Trophoblast cell (in vitro differentiated cells and primary cell): ENCODE results near the gene HDAC11.

Experiments
- DNase-seq, 2 donors: peaks; one replicate each; pipeline ENCODE4 v3.0.0-alpha.2; 2016
- H2AFZ ChIP-seq: 2 replicates; pipeline ENCODE4 v1.6.1; 2013; ENCODE audit warnings: low read length, moderate library complexity, mild to moderate bottlenecking; ENCODE audit not compliant: insufficient read depth, poor library complexity
- H2AK5ac ChIP-seq: 2 replicates; pipeline ENCODE4 v1.6.1; 2013; ENCODE audit warnings: mild to moderate bottlenecking, low read length
- H2BK120ac ChIP-seq: 2 replicates; pipeline ENCODE4 v1.6.1; 2013; ENCODE audit warnings: low read length, mild to moderate bottlenecking, moderate library complexity; ENCODE audit not compliant: insufficient read depth, poor library complexity
- H2BK12ac ChIP-seq: 2 replicates; pipeline ENCODE4 v1.6.1; 2013; ENCODE audit warnings: mild to moderate bottlenecking, low read length, moderate library complexity
- H2BK5ac ChIP-seq: 2 replicates; pipeline ENCODE4 v1.6.1; 2013; ENCODE audit warnings: low read length, low read depth, moderate library complexity, mild to moderate bottlenecking; ENCODE audit not compliant: poor library complexity
- H3K14ac ChIP-seq: 2 replicates; pipeline ENCODE4 v1.6.1; 2013; ENCODE audit warnings: mild to moderate bottlenecking, low read length
- H3K18ac ChIP-seq: 2 replicates; pipeline ENCODE4 v1.6.1; 2013; ENCODE audit warnings: mild to moderate bottlenecking, low read length
- H3K23ac ChIP-seq: 2 replicates; pipeline ENCODE4 v1.6.1; 2013; ENCODE audit warnings: low read length
- H3K27ac ChIP-seq: 2 replicates; pipeline ENCODE4 v1.5.1; 2013; ENCODE audit warnings: low read depth, mild to moderate bottlenecking, inconsistent platforms, low read length, moderate library complexity
- H3K27me3 ChIP-seq: 2 replicates; pipeline ENCODE4 v1.6.1; 2013; ENCODE audit warnings: inconsistent platforms, mild to moderate bottlenecking, low read length, moderate library complexity; ENCODE audit not compliant: insufficient read depth
- H3K36me3 ChIP-seq, 2 experiments: 1 replicate in 1 of 2; 2 replicates in 1 of 2; pipeline ENCODE4 v1.6.1; 2013; ENCODE audit warnings: low read length in 2 of 2, mild to moderate bottlenecking in 2 of 2, moderate library complexity in 1 of 2; ENCODE audit not compliant: insufficient read depth in 2 of 2, control insufficient read depth in 1 of 2
- H3K4ac ChIP-seq: 2 replicates; pipeline ENCODE4 v1.6.1; 2013; ENCODE audit warnings: low read depth, mild to moderate bottlenecking, low read length, moderate library complexity
- H3K4me1 ChIP-seq, 2 experiments: 1 replicate in 1 of 2; 2 replicates in 1 of 2; pipeline ENCODE4 v1.6.1; 2013; ENCODE audit warnings: low read length in 2 of 2, mild to moderate bottlenecking in 2 of 2, moderate library complexity in 1 of 2; ENCODE audit not compliant: insufficient read depth in 2 of 2, control insufficient read depth in 1 of 2
- H3K4me2 ChIP-seq: 2 replicates; pipeline ENCODE4 v1.6.1; 2013; ENCODE audit warnings: inconsistent platforms, mild to moderate bottlenecking, low read length, moderate library complexity
- H3K4me3 ChIP-seq: 2 replicates; pipeline ENCODE4 v1.5.1; 2013; ENCODE audit warnings: mild to moderate bottlenecking, low read depth, low read length, inconsistent platforms
- H3K79me1 ChIP-seq: one replicate; pipeline ENCODE4 v1.6.1; 2013; ENCODE audit warnings: low read length
- H3K79me2 ChIP-seq: 2 replicates; pipeline ENCODE4 v1.6.1; 2013; ENCODE audit warnings: low read length, mild to moderate bottlenecking; ENCODE audit not compliant: control insufficient read depth, insufficient read depth, poor library complexity
- H3K9ac ChIP-seq: 2 replicates; pipeline ENCODE4 v1.6.1; 2013; ENCODE audit warnings: mild to moderate bottlenecking, low read length
- H3K9me3 ChIP-seq: 2 replicates; pipeline ENCODE4 v1.6.1; 2013; ENCODE audit warnings: low read depth, mild to moderate bottlenecking, control low read depth, inconsistent platforms, low read length; ENCODE audit not compliant: insufficient read depth
- H4K12ac ChIP-seq: 2 replicates; pipeline ENCODE4 v1.6.1; 2013; ENCODE audit warnings: low read depth, mild to moderate bottlenecking, low read length, moderate library complexity
- H4K8ac ChIP-seq: 2 replicates; pipeline ENCODE4 v1.6.1; 2013; ENCODE audit warnings: low read depth, mild to moderate bottlenecking, low read length, moderate library complexity
- H4K91ac ChIP-seq: one replicate; pipeline ENCODE4 v1.6.1; 2013; ENCODE audit warnings: low read depth, mild to moderate bottlenecking, low read length, moderate library complexity
- WGBS: extraction: QIAGEN DNeasy Blood & Tissue Kit; methylation state at CpG from one replicate; pipeline ENCODE4 v1.1.7; 2013; ENCODE audit warnings: missing lambda C conversion rate; ENCODE audit not compliant: insufficient read length, insufficient coverage; ENCODE audit errors: extremely low coverage; 5-methylcytosine and 5-hydroxymethylcytosine counted together

Gene HDAC11

GRCh38 chr3:13541691-13542090, 61.6 kb downstream of the HDAC11 start:
- no peak overlapping the region for H3K4ac ChIP-seq
- H2BK12ac ChIP-seq: no peak overlapping the region
- H3K27ac ChIP-seq: no peak overlapping the region
- no peak overlapping the region for H3K14ac ChIP-seq
- H3K23ac ChIP-seq: no peak overlapping the region
- no peak overlapping the region for H3K4me2 ChIP-seq
- no peak for DNase-seq
- H3K4me1 ChIP-seq: peaks cover 10 to 21% of the 10 kb centered on the region in 2 experiments
- no peak overlapping the region for H4K12ac ChIP-seq
- no peaks in the 10 kb centered on the region for H3K27me3 ChIP-seq
- H2AK5ac ChIP-seq: no peak overlapping the region
- H3K79me1 ChIP-seq: no peaks in the 10 kb centered on the region
- no peak overlapping the region for H2AFZ ChIP-seq
- H4K91ac ChIP-seq: no peak overlapping the region
- no peak overlapping the region for H2BK5ac ChIP-seq
- H4K8ac ChIP-seq: no peak overlapping the region
- no CpG with 5 or more reads among the region's 3 CpGs for WGBS
- H2BK120ac ChIP-seq: no peak overlapping the region
- no peak overlapping the region for H3K18ac ChIP-seq
- H3K9ac ChIP-seq: no peak overlapping the region
- no peaks in the 10 kb centered on the region for H3K36me3 ChIP-seq
- H3K4me3 ChIP-seq: no peak overlapping the region
- no peaks in the 10 kb centered on the region for H3K79me2 ChIP-seq
- H3K9me3 ChIP-seq: peaks cover 2% of the 10 kb centered on the region

GRCh38 chr3:13542142-13542541, 62.0 kb downstream of the HDAC11 start:
- H2AFZ ChIP-seq: no peak overlapping the region
- H3K18ac ChIP-seq: no peak overlapping the region
- no peak overlapping the region for H2BK12ac ChIP-seq
- no peaks in the 10 kb centered on the region for H3K27me3 ChIP-seq
- H3K79me1 ChIP-seq: no peaks in the 10 kb centered on the region
- H3K4me3 ChIP-seq: no peak overlapping the region
- H3K79me2 ChIP-seq: no peaks in the 10 kb centered on the region
- peaks cover 2% of the 10 kb centered on the region for H3K9me3 ChIP-seq
- no peak overlapping the region for H2BK120ac ChIP-seq
- DNase-seq: no peak
- H3K14ac ChIP-seq: no peak overlapping the region
- no peak overlapping the region for H3K9ac ChIP-seq
- H4K91ac ChIP-seq: no peak overlapping the region
- WGBS: no CpG with 5 or more reads among the region's 3 CpGs
- H3K36me3 ChIP-seq: no peaks in the 10 kb centered on the region
- no peak overlapping the region for H4K12ac ChIP-seq
- no peak overlapping the region for H2BK5ac ChIP-seq
- H3K27ac ChIP-seq: no peak overlapping the region
- H2AK5ac ChIP-seq: no peak overlapping the region
- H4K8ac ChIP-seq: no peak overlapping the region
- no peak overlapping the region for H3K4ac ChIP-seq
- H3K23ac ChIP-seq: no peak overlapping the region
- H3K4me1 ChIP-seq: peaks cover 11 to 20% of the 10 kb centered on the region in 2 experiments
- H3K4me2 ChIP-seq: no peak overlapping the region

GRCh38 chr3:13543253-13543652, 63.1 kb downstream of the HDAC11 start:
- no peaks in the 10 kb centered on the region for H3K36me3 ChIP-seq
- H3K4ac ChIP-seq: no peak overlapping the region
- H3K27ac ChIP-seq: peak overlapping the region; percentile 46
- H4K8ac ChIP-seq: peak overlapping the region; percentile 18
- H3K4me1 ChIP-seq: peaks cover 13 to 22% of the 10 kb centered on the region in 2 experiments
- H3K79me2 ChIP-seq: no peaks in the 10 kb centered on the region
- peak overlapping the region; percentile 58 for H4K91ac ChIP-seq
- no peak overlapping the region for H3K14ac ChIP-seq
- H3K9ac ChIP-seq: no peak overlapping the region
- H4K12ac ChIP-seq: no peak overlapping the region
- H3K4me2 ChIP-seq: no peak overlapping the region
- no peaks in the 10 kb centered on the region for H3K79me1 ChIP-seq
- H2AFZ ChIP-seq: no peak overlapping the region
- H2BK120ac ChIP-seq: no peak overlapping the region
- DNase-seq: peak; percentile 95 to 96
- no peak overlapping the region for H3K4me3 ChIP-seq
- WGBS: no CpG with 5 or more reads among the region's 5 CpGs
- no peak overlapping the region for H2BK5ac ChIP-seq
- H2AK5ac ChIP-seq: no peak overlapping the region
- H3K9me3 ChIP-seq: peaks cover 2% of the 10 kb centered on the region
- H3K23ac ChIP-seq: no peak overlapping the region
- H3K18ac ChIP-seq: no peak overlapping the region
- H2BK12ac ChIP-seq: peak overlapping the region; percentile 37
- H3K27me3 ChIP-seq: no peaks in the 10 kb centered on the region

- H2AFZ ChIP-seq: no peak overlapping the region
- no peak overlapping the region for H3K23ac ChIP-seq
- no peak overlapping the region for H2BK5ac ChIP-seq
- H4K8ac ChIP-seq: no peak overlapping the region
- H3K27ac ChIP-seq: no peak overlapping the region
- peak overlapping the region; percentile 16 for H4K91ac ChIP-seq
- peak; percentile 69 to 75 for DNase-seq
- peaks cover 2% of the 10 kb centered on the region for H3K9me3 ChIP-seq
- H3K18ac ChIP-seq: no peak overlapping the region
- H3K4ac ChIP-seq: no peak overlapping the region
- no peaks in the 10 kb centered on the region for H3K27me3 ChIP-seq
- H3K9ac ChIP-seq: no peak overlapping the region
- H3K4me2 ChIP-seq: no peak overlapping the region
- H2BK12ac ChIP-seq: peak overlapping the region; percentile 25
- H3K4me3 ChIP-seq: no peak overlapping the region
- no peak overlapping the region for H2BK120ac ChIP-seq
- no peaks in the 10 kb centered on the region for H3K79me2 ChIP-seq
- no peak overlapping the region for H2AK5ac ChIP-seq
- H3K79me1 ChIP-seq: peaks cover 5% of the 10 kb centered on the region
- no CpG with 5 or more reads among the region's 6 CpGs for WGBS
- peaks cover 17 to 26% of the 10 kb centered on the region in 2 experiments for H3K4me1 ChIP-seq
- no peaks in the 10 kb centered on the region for H3K36me3 ChIP-seq
- H4K12ac ChIP-seq: no peak overlapping the region
- no peak overlapping the region for H3K14ac ChIP-seq
Observed at GRCh38 chr3:13544293-13544831, 64.3 kb downstream of the HDAC11 start.
